Gastroesophageal sphincter (tissue), 4 donors: ENCODE measurements around the gene KCNK7. TPM values are rescaled to one million over a fixed set of nuclear protein-coding genes. Genes with fewer than 3 reads are reported as not detected.

Source experiments
- ATAC-seq: fragments of 150-250 bp; one replicate; pipeline ENCODE4 v1.9.1; 2016; ENCODE audit warnings: mild to moderate bottlenecking, moderate library complexity
- H3K27ac ChIP-seq, 4 donors: fragments of 200-600 bp; sonication (generic) in 3 of 4; 1 replicate in 3 of 4; 2 replicates in 1 of 4; pipeline ENCODE4 v1.5.1; 2016 to 2019
- H3K27me3 ChIP-seq: fragments of 200-600 bp; sonication (generic); one replicate; pipeline ENCODE4 v1.5.1; 2019
- H3K36me3 ChIP-seq, 2 donors: fragments of 200-600 bp; sonication (generic); one replicate each; pipeline ENCODE4 v1.5.1; 2019; ENCODE audit warnings: control low read depth in 1 of 2
- H3K4me1 ChIP-seq, 3 donors: fragments of 200-600 bp; sonication (generic); 1 replicate in 2 of 3; 2 replicates in 1 of 3; pipeline ENCODE4 v1.5.1; 2016 to 2019; ENCODE audit warnings: control low read depth in 2 of 3
- H3K4me3 ChIP-seq, 2 donors: fragments of 200-600 bp; sonication (generic); one replicate each; pipeline ENCODE4 v1.5.1; 2019; ENCODE audit warnings: mild to moderate bottlenecking in 1 of 2, moderate library complexity in 1 of 2
- H3K9me3 ChIP-seq, 3 donors: fragments of 200-600 bp; sonication (generic); one replicate each; pipeline ENCODE4 v1.5.1; 2017 to 2019; ENCODE audit warnings: control low read depth in 2 of 3
- CTCF ChIP-seq, 4 experiments: fragments of 200-600 bp in 2 of 4; fragments of 450-650 bp in 2 of 4; sonication (generic) in 1 of 4; IDR thresholded peaks; one replicate each; pipeline ENCODE4 v1.5.1; 2017 to 2019; ENCODE audit warnings: antibody characterized with exemption in 4 of 4, mild to moderate bottlenecking in 2 of 4, moderate library complexity in 2 of 4
- EP300 ChIP-seq: sonication (generic); formaldehyde crosslinking; IDR thresholded peaks from one replicate; pipeline ENCODE4 v1.6.1; 2017; ENCODE audit warnings: antibody characterized with exemption, mild to moderate bottlenecking
- POLR2A ChIP-seq, 2 donors: fragments of 450-650 bp; IDR thresholded peaks; one replicate each; pipeline ENCODE4 v1.6.1; 2017; ENCODE audit warnings: antibody characterized with exemption in 2 of 2, mild to moderate bottlenecking in 2 of 2, moderate library complexity in 1 of 2
- POLR2AphosphoS5 ChIP-seq: sonication (generic); formaldehyde crosslinking; IDR thresholded peaks from one replicate; pipeline ENCODE4 v1.6.1; 2017; ENCODE audit warnings: antibody characterized with exemption
- WGBS, 2 donors: methylation state at CpG; one replicate each; pipeline ENCODE4 v1.1.5; 2018; ENCODE audit warnings: low coverage in 1 of 2; 5-methylcytosine and 5-hydroxymethylcytosine counted together
- total RNA-seq, 4 donors: library from RNA; depleted of rRNA; stranded (reverse); fragments of >200 nt; gene quantifications; one replicate each; pipeline ENCODE4 v1.1.0, GENCODE V29; 2016

Gene KCNK7
- total RNA-seq, 4 donors from 2014 or later = 0.40 to 1.5 (median 0.93) TPM; not detected in 1

DNA sequence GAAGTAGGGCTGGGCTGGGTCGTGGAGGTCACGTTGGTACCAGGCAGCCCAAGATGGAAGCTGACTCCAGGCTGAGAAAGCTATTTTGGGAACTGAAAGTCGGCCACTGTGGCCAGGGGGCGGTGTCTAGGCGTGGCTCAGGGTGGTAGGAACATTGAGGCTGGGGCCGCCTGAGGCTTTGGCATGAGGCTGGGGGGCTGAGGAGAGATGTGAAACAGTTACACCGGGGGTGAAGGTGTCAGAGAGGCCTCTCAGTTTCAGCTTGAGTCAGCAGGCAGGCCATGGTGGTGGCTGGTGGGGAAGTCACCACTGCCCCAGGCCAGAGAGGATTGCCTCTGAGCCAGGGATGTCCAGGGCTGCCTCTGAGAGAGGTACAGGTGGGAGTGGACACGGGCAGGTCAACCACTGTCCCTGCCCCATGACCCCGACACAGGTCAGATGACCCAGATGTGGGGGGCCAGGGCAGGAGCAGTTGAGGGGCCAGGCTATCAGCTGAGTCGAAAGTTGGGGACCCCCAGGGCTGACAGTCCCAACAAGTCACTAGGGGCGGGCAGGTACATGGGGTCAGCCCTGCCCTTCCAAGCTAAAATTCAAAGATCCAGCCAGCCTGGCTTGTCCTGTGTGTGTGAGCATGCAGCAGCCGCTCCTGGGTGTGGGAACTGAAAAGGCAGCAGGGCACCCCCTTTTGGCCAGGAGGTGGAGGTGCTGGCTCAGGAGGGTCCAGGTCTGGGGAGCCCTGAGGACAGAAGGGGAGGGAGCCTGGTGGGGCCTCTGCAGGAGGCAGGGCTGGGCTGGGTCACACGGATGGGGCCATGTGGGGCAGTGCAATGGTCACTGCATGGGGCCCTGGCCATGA lies 7.2 kb downstream of the KCNK7 start:
- peaks cover 0 to 74% of the 10 kb centered on the region in 2 donors for H3K36me3 ChIP-seq
- no peak overlapping the region for H3K4me3 ChIP-seq
- no peaks in the 10 kb centered on the region for H3K9me3 ChIP-seq
- TF ChIP-seq CTCF (IDR thresholded peaks at IDR 0.05) (peak in 3 of 4 experiments; percentile 54 to 66 (median 63)), POLR2AphosphoS5 (no peak)
- H3K4me1 ChIP-seq = peaks cover 0 to 98% (median 32%) of the 10 kb centered on the region in 3 donors
- peak; percentile 48 for ATAC-seq
- H3K27ac ChIP-seq = peak overlapping the region; percentile 12 to 93 (median 83)
- no peaks in the 10 kb centered on the region for H3K27me3 ChIP-seq
- WGBS, 2 donors = 16 to 47% methylated on average over 5 to 9 of the region's 13 CpGs

- 80% methylated on average over 1 of the region's 2 CpGs; no CpG with 5 or more reads in 1 of the 2 donors for WGBS, 2 donors
- ATAC-seq = no peak
- TF ChIP-seq EP300 = no peak
- no peak for TF ChIP-seq POLR2AphosphoS5
- no peak for TF ChIP-seq POLR2A (IDR thresholded peaks at IDR 0.05)
- TF ChIP-seq CTCF (IDR thresholded peaks at IDR 0.05) = no peak
- H3K36me3 ChIP-seq = peaks cover 0 to 74% of the 10 kb centered on the region in 2 donors
- H3K27ac ChIP-seq = peak overlapping the region; percentile 43 to 93 (median 83)
- no peaks in the 10 kb centered on the region for H3K27me3 ChIP-seq
- H3K4me3 ChIP-seq = no peak overlapping the region
- H3K9me3 ChIP-seq = no peaks in the 10 kb centered on the region
- peaks cover 0 to 89% (median 30%) of the 10 kb centered on the region in 3 donors for H3K4me1 ChIP-seq
These were observed 8.9 kb downstream of the KCNK7 start for GRCh38 chr11:65586676-65587075.

DNA sequence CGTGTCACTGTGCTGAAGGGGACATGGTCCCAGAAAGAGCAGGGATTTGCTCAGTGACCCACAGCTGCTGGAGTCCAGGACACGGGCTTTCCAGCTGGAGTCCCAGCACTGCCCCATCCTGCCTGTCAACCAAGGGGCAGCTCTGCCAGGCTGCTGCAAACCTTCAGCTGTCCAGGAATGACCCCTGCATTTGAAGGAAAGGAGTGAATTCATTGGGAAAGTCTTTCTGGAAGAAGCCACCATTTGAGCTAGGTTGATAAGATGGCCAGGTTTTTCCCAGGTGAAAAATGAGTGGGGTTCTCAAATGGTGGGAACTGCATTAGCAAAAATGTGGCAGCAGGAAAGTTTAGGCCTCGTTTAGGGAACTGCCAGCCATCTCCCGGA lies 9.4 kb downstream of the KCNK7 start:
- H3K9me3 ChIP-seq = no peaks in the 10 kb centered on the region
- TF ChIP-seq POLR2A (IDR thresholded peaks at IDR 0.05) (no peak), POLR2AphosphoS5 (no peak), CTCF (IDR thresholded peaks at IDR 0.05) (no peak), EP300 (no peak)
- H3K27me3 ChIP-seq = no peaks in the 10 kb centered on the region
- 28% methylated on average over 2 of the region's 4 CpGs; no CpG with 5 or more reads in 1 of the 2 donors for WGBS, 2 donors
- peaks cover 0 to 74% of the 10 kb centered on the region in 2 donors for H3K36me3 ChIP-seq
- H3K4me1 ChIP-seq = peaks cover 0 to 89% (median 30%) of the 10 kb centered on the region in 3 donors
- H3K4me3 ChIP-seq = no peak overlapping the region
- no peak for ATAC-seq
- H3K27ac ChIP-seq = peak overlapping the region in 3 of 4 donors; percentile 80 to 93 (median 86)

GRCh38 chr11:65585396-65586246 lies 10.0 kb downstream of the KCNK7 start:
- Histone ChIP-seq H3K4me3 (no peak overlapping the region), H3K27ac (peak overlapping the region in 3 of 4 donors; percentile 80 to 93 (median 86)), H3K27me3 (no peaks in the 10 kb centered on the region), H3K4me1 (peaks cover 0 to 91% (median 30%) of the 10 kb centered on the region in 3 donors), H3K9me3 (no peaks in the 10 kb centered on the region), H3K36me3 (peaks cover 0 to 74% of the 10 kb centered on the region in 2 donors)
- no peak for TF ChIP-seq POLR2AphosphoS5
- no peak for TF ChIP-seq CTCF (IDR thresholded peaks at IDR 0.05)
- no peak for TF ChIP-seq POLR2A (IDR thresholded peaks at IDR 0.05)
- TF ChIP-seq EP300 = no peak
- WGBS, 2 donors = no CpG with 5 or more reads among the region's 51 CpGs
- no peak for ATAC-seq
